Suprapubic skin (tissue), 4 donors: ENCODE measurements around the gene ZNF541. TPM values are rescaled to one million over a fixed set of nuclear protein-coding genes. Genes with fewer than 3 reads are reported as not detected.

Experiments
- DNase-seq, 2 donors: peaks; one replicate each; pipeline ENCODE4 v3.0.0-alpha.2; 2019; ENCODE audit warnings: low spot score in 2 of 2
- H3K27ac ChIP-seq: fragments of 200-600 bp; sonication (generic); one replicate; pipeline ENCODE4 v1.5.1; 2019
- H3K27me3 ChIP-seq: fragments of 200-600 bp; sonication (generic); one replicate; pipeline ENCODE4 v1.5.1; 2019
- H3K36me3 ChIP-seq: fragments of 200-600 bp; sonication (generic); one replicate; pipeline ENCODE4 v1.5.1; 2019
- H3K4me1 ChIP-seq: fragments of 200-600 bp; sonication (generic); one replicate; pipeline ENCODE4 v1.5.1; 2019
- H3K4me3 ChIP-seq: fragments of 200-600 bp; sonication (generic); one replicate; pipeline ENCODE4 v1.5.1; 2019; ENCODE audit warnings: mild to moderate bottlenecking
- H3K9me3 ChIP-seq: fragments of 200-600 bp; sonication (generic); one replicate; pipeline ENCODE4 v1.5.1; 2019
- EP300 ChIP-seq: sonication (generic); formaldehyde crosslinking; IDR thresholded peaks from one replicate; pipeline ENCODE4 v1.6.1; 2017; ENCODE audit warnings: antibody characterized with exemption
- POLR2A ChIP-seq, 2 donors: fragments of 450-650 bp; IDR thresholded peaks; one replicate each; pipeline ENCODE4 v1.6.1; 2017; ENCODE audit warnings: antibody characterized with exemption in 2 of 2, mild to moderate bottlenecking in 2 of 2, moderate library complexity in 2 of 2
- POLR2AphosphoS5 ChIP-seq, 3 donors: sonication (generic); formaldehyde crosslinking; IDR thresholded peaks; one replicate each; pipeline ENCODE4 v1.6.1; 2017; ENCODE audit warnings: antibody characterized with exemption in 3 of 3
- WGBS: methylation state at CpG from one replicate; pipeline ENCODE4 v1.1.5; 2018; 5-methylcytosine and 5-hydroxymethylcytosine counted together
- total RNA-seq, 4 donors: library from RNA; depleted of rRNA; stranded (reverse); fragments of >200 nt; gene quantifications; one replicate each; pipeline ENCODE4 v1.1.0, GENCODE V29; 2016
- TF ChIP-seq, protein P1 (sequence below), 2 donors: fragments of 200-600 bp in 1 of 2; fragments of 450-650 bp in 1 of 2; sonication (generic) in 1 of 2; IDR thresholded peaks; one replicate each; pipeline ENCODE4 v1.5.1; 2016 to 2019; ENCODE audit warnings: antibody characterized with exemption in 2 of 2, mild to moderate bottlenecking in 1 of 2, moderate library complexity in 1 of 2

ZNF541 gene
- total RNA-seq, 4 donors from 2014 or later, result 0.49 to 0.80 (median 0.51) TPM; not detected in 1

DNA sequence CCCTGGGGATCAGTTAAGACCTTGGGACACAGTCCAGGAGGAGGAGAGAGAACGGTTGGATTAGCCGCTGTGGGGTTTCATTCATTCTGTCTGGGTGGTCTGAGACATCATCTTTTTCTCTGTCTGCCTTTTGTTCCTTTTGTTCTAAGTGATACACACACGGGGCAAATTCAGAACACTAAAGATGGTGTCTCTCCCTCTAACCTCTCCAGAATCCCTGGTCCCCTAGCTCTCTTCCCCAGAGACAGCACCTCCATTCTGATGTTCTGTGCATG, 41.0 kb upstream of the ZNF541 start:
- no peak overlapping the region for H3K4me3 ChIP-seq
- no peak overlapping the region for H3K27ac ChIP-seq
- H3K27me3 ChIP-seq, result no peaks in the 10 kb centered on the region
- no peaks in the 10 kb centered on the region for H3K9me3 ChIP-seq
- peaks cover 45% of the 10 kb centered on the region for H3K4me1 ChIP-seq
- TF ChIP-seq EP300, result no peak
- TF ChIP-seq, protein P1, sequence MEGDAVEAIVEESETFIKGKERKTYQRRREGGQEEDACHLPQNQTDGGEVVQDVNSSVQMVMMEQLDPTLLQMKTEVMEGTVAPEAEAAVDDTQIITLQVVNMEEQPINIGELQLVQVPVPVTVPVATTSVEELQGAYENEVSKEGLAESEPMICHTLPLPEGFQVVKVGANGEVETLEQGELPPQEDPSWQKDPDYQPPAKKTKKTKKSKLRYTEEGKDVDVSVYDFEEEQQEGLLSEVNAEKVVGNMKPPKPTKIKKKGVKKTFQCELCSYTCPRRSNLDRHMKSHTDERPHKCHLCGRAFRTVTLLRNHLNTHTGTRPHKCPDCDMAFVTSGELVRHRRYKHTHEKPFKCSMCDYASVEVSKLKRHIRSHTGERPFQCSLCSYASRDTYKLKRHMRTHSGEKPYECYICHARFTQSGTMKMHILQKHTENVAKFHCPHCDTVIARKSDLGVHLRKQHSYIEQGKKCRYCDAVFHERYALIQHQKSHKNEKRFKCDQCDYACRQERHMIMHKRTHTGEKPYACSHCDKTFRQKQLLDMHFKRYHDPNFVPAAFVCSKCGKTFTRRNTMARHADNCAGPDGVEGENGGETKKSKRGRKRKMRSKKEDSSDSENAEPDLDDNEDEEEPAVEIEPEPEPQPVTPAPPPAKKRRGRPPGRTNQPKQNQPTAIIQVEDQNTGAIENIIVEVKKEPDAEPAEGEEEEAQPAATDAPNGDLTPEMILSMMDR (IDR thresholded peaks at IDR 0.05), result no peak
- no peak for TF ChIP-seq POLR2AphosphoS5 (IDR thresholded peaks at IDR 0.05)
- TF ChIP-seq POLR2A (IDR thresholded peaks at IDR 0.05), result no peak
- WGBS, result 37% methylated on average over 3 of the region's 3 CpGs
- H3K36me3 ChIP-seq, result no peaks in the 10 kb centered on the region
- DNase-seq, result no peak

DNA sequence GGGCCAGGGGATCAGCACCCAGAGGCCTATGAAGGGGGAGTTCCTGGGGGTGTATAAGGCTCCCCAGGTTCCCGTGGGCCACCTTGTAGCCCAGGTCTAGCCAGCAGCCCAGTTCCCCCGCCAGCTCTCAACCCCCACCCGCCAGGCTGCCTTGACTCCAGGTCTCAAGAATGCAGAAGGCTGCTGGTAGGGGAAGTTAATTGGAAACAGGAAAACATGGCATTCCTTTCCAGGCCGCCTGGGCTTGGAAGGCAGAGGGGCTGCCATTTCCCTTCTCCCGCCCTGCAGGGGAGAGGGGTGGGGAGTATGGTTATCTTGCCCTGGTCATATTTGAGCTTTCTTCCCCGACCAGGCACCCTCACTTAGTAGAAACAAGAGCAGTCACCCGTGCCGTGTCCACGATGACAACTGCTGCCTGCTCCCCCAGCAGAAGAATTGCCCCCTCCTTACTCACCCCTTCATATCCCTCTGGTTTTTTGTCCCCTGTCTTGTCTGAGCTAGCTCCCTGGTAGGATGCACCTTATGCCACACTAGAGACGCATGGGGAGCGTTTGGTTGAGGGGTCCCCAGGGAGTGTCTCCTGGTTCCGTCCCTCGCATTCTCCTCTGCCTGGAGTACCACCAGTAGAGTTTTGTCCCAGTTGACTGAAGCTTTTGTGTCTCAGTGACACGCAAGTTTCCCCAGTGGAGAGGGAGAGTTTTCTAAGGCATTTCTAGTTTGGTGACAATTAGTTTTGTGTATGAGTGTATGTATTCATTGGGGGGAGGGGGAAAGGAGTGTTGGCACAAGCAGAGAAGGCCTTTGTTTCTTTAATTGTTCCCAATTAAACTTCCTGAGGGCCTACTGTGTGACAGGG, 40.4 kb upstream of the ZNF541 start:
- no peak for DNase-seq
- Histone ChIP-seq H3K4me1 (peaks cover 45% of the 10 kb centered on the region), H3K27ac (peak overlapping the region; percentile 70), H3K27me3 (no peaks in the 10 kb centered on the region), H3K36me3 (no peaks in the 10 kb centered on the region), H3K4me3 (peak overlapping the region; percentile 7), H3K9me3 (no peaks in the 10 kb centered on the region)
- WGBS, result 59% methylated on average over 14 of the region's 14 CpGs
- TF ChIP-seq EP300 (no peak), POLR2AphosphoS5 (IDR thresholded peaks at IDR 0.05) (no peak), POLR2A (IDR thresholded peaks at IDR 0.05) (no peak)
- TF ChIP-seq, protein P1 (IDR thresholded peaks at IDR 0.05), result no peak

DNA sequence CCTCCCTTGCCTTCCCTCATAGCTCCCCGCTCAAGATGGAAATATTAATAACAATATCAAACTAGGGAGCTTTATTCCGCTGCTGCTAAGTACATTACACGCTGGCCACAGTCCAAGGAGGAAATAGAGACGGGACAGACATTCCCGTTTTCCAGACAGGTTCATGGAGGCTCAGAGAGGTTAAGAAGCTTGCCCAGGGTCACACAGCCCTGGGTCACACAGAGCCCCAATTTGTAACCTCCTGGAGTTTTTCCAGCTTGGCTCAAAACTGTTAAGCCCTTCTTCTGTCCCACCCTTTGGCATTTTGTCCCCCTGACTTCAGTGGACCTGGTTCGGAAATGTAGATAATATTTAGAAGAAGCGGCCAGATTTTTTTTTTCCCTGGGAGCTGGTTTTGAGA, 38.0 kb upstream of the ZNF541 start:
- H3K4me1 ChIP-seq, result peaks cover 48% of the 10 kb centered on the region
- H3K36me3 ChIP-seq, result no peaks in the 10 kb centered on the region
- WGBS, result 35% methylated on average over 7 of the region's 7 CpGs
- no peaks in the 10 kb centered on the region for H3K9me3 ChIP-seq
- TF ChIP-seq, protein P1 (IDR thresholded peaks at IDR 0.05), result no peak
- no peak for TF ChIP-seq EP300
- no peak for TF ChIP-seq POLR2AphosphoS5 (IDR thresholded peaks at IDR 0.05)
- no peak for TF ChIP-seq POLR2A (IDR thresholded peaks at IDR 0.05)
- peak overlapping the region; percentile 99 for H3K4me3 ChIP-seq
- DNase-seq, result no peak
- no peaks in the 10 kb centered on the region for H3K27me3 ChIP-seq
- peak overlapping the region; percentile 99 for H3K27ac ChIP-seq

DNA sequence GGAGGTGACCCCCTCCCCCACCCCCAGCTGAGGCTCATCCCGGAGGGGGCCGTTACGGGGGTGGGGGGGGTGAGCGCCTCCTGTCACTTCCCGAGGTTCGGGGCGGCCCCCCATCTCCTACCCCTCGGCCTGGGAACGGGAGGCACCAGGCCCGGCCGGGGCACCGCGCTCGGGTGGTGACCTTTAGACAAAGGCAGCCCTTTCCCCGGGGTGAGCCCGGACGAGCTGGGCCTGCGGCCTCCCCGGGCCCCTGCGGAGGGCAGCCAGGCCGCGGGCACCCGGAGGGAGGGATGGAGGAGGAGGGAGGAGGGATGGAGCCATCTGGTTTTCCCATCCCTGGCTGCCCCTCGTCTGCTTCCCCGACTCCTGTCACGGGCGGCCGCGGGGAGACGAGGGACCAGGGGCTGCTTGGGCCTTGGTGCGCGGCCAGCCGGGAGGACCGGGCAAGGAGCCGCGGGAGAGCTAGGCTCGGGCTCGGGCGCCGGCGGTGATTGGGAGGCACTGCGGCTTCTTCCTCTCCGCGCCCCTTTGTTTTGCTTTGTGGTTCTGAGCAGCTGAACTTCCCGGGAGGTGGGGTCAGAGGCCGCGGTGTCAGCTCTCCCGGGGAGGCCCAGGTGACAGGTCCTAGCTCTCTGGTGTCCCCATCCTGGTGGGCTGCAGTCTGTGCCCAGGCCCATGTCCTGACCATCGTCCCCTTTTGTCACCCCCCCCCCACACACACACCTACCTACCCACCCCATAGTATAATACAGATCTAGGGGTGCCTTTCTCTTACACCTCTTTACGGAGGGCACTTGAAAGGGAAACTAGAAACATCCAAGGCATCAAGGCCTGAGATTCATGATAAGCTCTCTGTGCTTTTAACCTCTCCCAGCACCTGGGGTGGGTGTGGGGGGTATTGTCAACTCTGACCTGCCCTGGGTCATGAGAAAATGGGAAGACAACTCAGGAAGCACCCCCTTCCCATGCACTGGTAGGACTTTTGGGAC, 37.3 kb upstream of the ZNF541 start:
- DNase-seq, result peak in 1 of 2 donors; percentile 85

More for the DNA sequence above, 37.3 kb upstream of the ZNF541 start:
- no peaks in the 10 kb centered on the region for H3K36me3 ChIP-seq
- H3K27ac ChIP-seq, result peak overlapping the region; percentile 99
- H3K4me1 ChIP-seq, result peaks cover 48% of the 10 kb centered on the region
- H3K4me3 ChIP-seq, result peak overlapping the region; percentile 99
- no peaks in the 10 kb centered on the region for H3K9me3 ChIP-seq
- H3K27me3 ChIP-seq, result no peaks in the 10 kb centered on the region
- TF ChIP-seq POLR2A (IDR thresholded peaks at IDR 0.05), result no peak
- no peak for TF ChIP-seq POLR2AphosphoS5 (IDR thresholded peaks at IDR 0.05)
- TF ChIP-seq EP300, result no peak
- TF ChIP-seq, protein P1 (IDR thresholded peaks at IDR 0.05), result no peak
- 0% methylated on average over 12 of the region's 50 CpGs for WGBS
